C4-2B (cell line): ENCODE results near the gene LYZ.

ENCODE experiments used
- H3K27ac ChIP-seq: fragments of 450-650 bp; 2 replicates; pipeline ENCODE4 v1.5.1; 2017
- ZFX ChIP-seq: fragments of 450-650 bp; IDR thresholded peaks from 2 replicates; pipeline ENCODE4 v1.6.1; 2017
- TF ChIP-seq, protein P1 (sequence below): fragments of 450-650 bp; conservative IDR thresholded peaks from 2 replicates; pipeline ENCODE4 v1.5.1; 2017; ENCODE audit warnings: mild to moderate bottlenecking

LYZ gene

DNA sequence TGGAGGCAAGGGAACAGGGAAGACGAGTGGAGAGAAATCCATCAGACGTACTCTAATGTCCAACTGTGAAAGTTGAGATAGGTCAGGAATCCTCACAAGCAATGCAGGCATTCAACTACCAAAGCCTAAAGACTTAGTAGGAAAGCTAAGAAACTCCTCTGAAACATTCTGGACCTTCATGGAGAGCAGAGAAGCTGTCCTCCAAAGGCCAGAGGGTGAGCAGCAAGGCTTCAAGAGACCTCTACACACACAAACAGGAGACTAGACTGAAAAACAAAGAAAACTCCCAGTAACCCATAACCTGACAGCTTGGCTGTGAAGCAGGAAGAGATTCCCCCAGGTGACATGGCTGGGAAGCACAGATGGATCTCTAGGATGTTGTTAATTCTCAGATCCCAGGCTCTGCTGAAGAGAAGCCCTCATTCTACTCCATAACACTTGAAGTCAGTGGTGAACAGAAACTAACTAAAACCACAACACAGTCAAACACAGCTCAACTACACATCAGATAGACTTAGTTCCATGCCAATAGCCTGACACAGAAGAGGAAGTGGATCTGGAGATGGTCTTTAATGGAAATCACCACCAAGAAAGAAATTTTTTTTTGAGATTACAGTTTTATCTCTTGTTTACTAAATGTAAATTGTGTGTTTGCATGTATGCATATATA, 23.2 kb upstream of the LYZ start:
- H3K27ac ChIP-seq, result no peak overlapping the region
- TF ChIP-seq, protein P1, sequence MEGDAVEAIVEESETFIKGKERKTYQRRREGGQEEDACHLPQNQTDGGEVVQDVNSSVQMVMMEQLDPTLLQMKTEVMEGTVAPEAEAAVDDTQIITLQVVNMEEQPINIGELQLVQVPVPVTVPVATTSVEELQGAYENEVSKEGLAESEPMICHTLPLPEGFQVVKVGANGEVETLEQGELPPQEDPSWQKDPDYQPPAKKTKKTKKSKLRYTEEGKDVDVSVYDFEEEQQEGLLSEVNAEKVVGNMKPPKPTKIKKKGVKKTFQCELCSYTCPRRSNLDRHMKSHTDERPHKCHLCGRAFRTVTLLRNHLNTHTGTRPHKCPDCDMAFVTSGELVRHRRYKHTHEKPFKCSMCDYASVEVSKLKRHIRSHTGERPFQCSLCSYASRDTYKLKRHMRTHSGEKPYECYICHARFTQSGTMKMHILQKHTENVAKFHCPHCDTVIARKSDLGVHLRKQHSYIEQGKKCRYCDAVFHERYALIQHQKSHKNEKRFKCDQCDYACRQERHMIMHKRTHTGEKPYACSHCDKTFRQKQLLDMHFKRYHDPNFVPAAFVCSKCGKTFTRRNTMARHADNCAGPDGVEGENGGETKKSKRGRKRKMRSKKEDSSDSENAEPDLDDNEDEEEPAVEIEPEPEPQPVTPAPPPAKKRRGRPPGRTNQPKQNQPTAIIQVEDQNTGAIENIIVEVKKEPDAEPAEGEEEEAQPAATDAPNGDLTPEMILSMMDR, result no peak
- TF ChIP-seq ZFX, result no peak

DNA sequence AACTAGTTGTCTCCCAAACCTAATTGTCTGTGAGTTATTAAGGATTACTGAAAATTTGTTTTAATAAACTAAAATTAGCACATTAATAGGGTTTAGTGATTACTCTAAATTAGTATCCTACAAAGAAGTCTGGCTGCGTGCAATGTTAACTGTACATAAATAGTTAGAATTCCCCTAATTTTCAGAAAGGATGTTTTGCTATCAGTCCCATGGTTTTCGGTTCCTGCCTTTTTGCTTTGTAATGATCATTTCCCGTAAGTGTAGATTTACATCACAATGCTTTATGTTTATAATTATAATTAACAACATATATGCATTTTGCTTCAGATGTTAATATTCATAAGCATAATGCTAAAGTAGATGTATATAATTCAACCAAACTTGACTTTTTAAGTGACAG, 19.8 kb upstream of the LYZ start:
- no peak overlapping the region for H3K27ac ChIP-seq
- TF ChIP-seq, protein P1, result no peak
- no peak for TF ChIP-seq ZFX

DNA sequence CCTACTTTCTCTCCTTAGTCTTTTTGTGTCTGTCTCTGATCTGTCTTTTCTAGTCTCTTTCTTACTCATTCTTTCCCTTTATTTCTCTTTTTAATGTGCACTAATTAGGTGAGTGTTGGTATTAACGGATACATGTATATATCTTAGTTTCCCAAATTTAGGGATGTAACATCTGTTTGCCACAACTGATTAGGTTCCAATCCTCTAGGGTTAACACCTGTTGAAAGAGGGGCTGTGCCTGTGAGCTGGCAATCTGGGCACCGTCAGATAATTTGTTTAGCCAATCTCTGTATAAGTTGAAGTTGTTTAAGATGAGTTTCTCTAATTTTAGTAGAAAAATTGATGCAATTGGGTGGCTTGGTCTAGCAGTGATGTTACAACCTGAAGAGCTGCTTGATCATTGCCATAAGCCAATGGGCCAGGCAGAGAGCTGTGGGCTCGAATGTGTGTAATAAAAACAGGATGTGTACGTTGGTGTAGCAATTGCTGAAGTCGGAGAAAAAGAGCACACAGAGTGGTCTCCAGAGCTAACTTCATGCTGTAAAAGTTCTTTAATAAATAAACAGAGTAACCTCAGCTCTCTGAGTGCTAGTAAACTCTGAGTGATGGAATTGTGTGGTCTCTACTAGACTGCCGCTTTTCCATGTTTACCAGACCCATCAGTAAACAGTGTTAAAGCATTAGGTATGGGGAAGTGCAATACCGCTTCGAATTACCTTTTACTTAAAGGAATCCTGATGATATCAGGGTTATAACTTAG, 18.3 kb upstream of the LYZ start:
- TF ChIP-seq, protein P1, result no peak
- no peak overlapping the region for H3K27ac ChIP-seq

DNA sequence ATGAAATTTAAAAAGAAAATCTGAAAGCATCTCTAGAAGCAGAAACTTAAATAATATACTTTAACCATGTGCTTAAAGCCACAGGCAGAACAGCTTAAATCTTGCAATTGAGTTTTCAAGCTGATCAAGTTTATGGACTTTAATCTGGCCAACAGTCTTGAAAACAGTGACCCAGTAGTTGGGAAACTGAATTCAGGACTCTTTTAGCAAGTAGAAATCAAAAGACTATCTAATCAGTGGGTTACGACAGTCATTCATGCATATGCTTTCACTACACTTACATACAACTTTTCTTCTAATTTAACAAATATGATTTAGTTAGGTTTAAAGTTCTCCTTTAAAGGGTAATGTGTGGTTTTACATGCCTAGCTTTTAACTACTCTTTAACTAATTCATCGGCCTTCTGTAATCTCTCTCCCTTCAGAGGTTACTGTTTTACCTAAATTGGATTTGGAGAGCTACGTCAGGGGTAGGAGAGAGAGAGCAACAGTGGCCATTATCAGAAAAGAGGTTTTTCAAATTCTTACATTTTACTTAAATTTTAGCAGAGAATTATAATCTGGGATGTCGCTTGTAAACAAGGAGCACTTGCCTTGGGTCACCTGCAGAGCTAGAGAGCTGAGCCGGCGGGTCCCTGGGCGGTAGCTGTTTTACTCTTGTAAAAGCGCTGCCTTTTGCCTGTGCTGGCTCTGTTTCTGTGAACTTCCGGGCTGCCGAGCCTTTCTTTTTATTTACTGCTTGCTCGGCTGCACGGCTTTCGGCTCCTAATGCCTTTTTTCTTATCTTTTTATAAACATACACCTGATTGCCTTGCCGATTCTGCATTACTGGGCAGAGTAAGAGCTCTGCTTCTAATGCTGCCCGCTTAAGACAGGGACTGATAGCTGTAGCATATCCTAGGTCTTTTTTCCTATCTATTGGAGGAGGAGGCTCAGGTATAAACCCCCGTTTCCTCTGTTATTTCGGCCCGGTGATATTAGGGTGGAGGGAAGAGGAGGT, 17.4 kb upstream of the LYZ start:
- TF ChIP-seq, protein P1, result no peak
- no peak for TF ChIP-seq ZFX
- peak overlapping the region; percentile 5; the same call in 1 of the 2 replicates for H3K27ac ChIP-seq

DNA sequence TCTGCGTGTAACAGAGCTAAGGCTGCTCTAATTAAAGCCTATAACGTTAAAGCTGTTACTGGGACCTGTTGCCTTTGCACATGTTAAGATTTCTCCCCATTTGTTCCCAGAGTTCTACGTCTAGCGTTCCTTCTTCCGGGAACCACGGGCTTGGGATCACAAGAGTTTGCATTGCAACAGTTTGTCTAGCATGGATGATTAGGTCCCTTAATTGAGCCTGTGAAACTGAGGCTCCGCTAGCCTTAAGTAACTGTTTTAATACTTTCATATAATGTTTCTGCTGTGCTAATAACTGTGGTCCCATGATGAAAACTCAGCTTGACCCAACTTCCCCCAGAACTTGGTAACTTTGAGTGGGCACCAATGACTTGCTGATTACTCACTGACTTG, 16.7 kb upstream of the LYZ start:
- peak overlapping the region; percentile 5; the same call in 1 of the 2 replicates for H3K27ac ChIP-seq
- no peak for TF ChIP-seq ZFX
- TF ChIP-seq, protein P1, result no peak

DNA sequence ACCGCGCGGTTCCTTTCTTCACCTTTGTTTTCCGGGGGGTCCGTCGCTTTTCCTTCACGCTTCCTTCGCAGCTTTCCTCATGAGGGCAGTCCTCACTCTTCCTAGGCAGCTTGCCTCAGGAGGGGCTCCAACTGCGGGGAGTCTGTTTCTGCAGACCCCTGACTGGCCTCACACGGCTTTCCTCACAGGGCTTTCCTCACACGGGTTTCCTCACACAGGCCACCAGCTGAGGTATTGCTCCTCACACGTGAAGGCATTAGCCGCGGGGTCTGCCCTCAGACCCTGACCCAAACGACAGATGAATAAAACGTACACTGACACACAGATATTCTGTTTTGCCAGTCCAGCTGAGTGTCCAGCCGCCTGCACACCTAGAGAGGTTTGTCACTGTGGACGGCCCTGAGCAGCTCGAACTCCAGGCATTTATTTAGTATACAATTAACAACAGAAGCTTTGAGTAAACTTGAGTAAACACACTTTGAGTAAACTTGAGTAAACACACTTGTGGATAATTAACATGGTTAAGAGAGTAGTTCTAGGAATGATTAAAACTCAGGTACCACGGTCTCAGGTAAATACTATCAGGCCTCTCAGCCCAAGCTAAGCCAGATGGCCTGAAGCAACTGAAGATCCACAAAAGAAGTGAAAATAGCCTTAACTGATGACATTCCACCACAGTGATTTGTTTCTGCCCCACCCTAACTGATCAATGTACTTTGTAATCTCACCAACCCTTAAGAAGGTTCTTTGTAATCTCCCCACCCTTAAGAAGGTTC, 16.1 kb upstream of the LYZ start:
- TF ChIP-seq ZFX, result no peak
- TF ChIP-seq, protein P1, result no peak
- no peak overlapping the region for H3K27ac ChIP-seq
